AG04450 (cell line): ENCODE data around the gene NTNG1. TPM values are rescaled to one million over a fixed set of nuclear protein-coding genes. Genes with fewer than 3 reads are reported as not detected.

ENCODE experiments used
- CTCF ChIA-PET: fragments of 300-600, 350-600 bp; formaldehyde crosslinking; extraction: SDS; loops from one replicate; lab custom pipeline; 2022; ENCODE audit warnings: antibody characterized with exemption, inconsistent platforms; lab: Charles Lee
- POLR2A ChIA-PET: fragments of 350-600 bp; formaldehyde crosslinking; extraction: SDS; loops from one replicate; lab custom pipeline; 2021; ENCODE audit warnings: antibody characterized with exemption, inconsistent platforms; lab: Yijun Ruan, JAX
- DNase-seq: peaks from one replicate; pipeline ENCODE4 v3.0.0-alpha.2; 2011; ENCODE audit warnings: low read depth, low spot score
- H3K27ac ChIP-seq: one replicate; pipeline ENCODE4 v1.5.1; 2012; ENCODE audit warnings: low read depth, low read length, control low read depth
- H3K27me3 ChIP-seq: one replicate; pipeline ENCODE4 v1.6.0; 2012; ENCODE audit warnings: low read length; ENCODE audit not compliant: control insufficient read depth, insufficient read depth
- H3K4me3 ChIP-seq: 2 replicates; pipeline ENCODE4 v1.5.1; 2011; ENCODE audit warnings: mild to moderate bottlenecking, low read depth, low read length, control low read depth
- H3K9me3 ChIP-seq: 2 replicates; pipeline ENCODE4 v1.5.1; 2012; ENCODE audit warnings: low read length; ENCODE audit not compliant: control insufficient read depth, insufficient read depth
- CTCF ChIP-seq: IDR thresholded peaks from 2 replicates; pipeline ENCODE4 v1.5.1; 2011; ENCODE audit warnings: low read depth, low read length, control low read depth, inconsistent platforms
- polyA plus RNA-seq: library from polyadenylated mRNA; depleted of rRNA; stranded (reverse); fragments of >200 nt; gene quantifications from 2 replicates; pipeline ENCODE4 v1.2.3, GENCODE V29; 2011

The NTNG1 gene
- polyA plus RNA-seq, 1 experiment: 0.32 TPM

GRCh38 chr1:107358619-107359327 is 217.9 kb downstream of the NTNG1 start:
- CTCF ChIA-PET: no interaction called here
- Histone ChIP-seq H3K4me3 (no peak overlapping the region), H3K9me3 (no peaks in the 10 kb centered on the region), H3K27me3 (no peaks in the 10 kb centered on the region), H3K27ac (no peak overlapping the region)
- TF ChIP-seq CTCF: no peak
- POLR2A ChIA-PET: no interaction called here
- no peak for DNase-seq

- H3K27me3 ChIP-seq: no peaks in the 10 kb centered on the region
- CTCF ChIA-PET: no interaction called here
- no peak overlapping the region for H3K4me3 ChIP-seq
- H3K9me3 ChIP-seq: no peaks in the 10 kb centered on the region
- POLR2A ChIA-PET: no interaction called here
- DNase-seq: no peak
- TF ChIP-seq CTCF: no peak
- no peak overlapping the region for H3K27ac ChIP-seq
Observed at GRCh38 chr1:107359472-107360241, 218.8 kb downstream of the NTNG1 start.

GRCh38 chr1:107362468-107363140 is 221.8 kb downstream of the NTNG1 start:
- Histone ChIP-seq H3K4me3 (no peak overlapping the region), H3K27me3 (no peaks in the 10 kb centered on the region)
- no peak for TF ChIP-seq CTCF

GRCh38 chr1:107363154-107363553 is 222.3 kb downstream of the NTNG1 start:
- no peak for TF ChIP-seq CTCF
- Histone ChIP-seq H3K27me3 (no peaks in the 10 kb centered on the region), H3K27ac (no peak overlapping the region), H3K9me3 (no peaks in the 10 kb centered on the region), H3K4me3 (no peak overlapping the region)
- CTCF ChIA-PET: no interaction called here
- DNase-seq: no peak
- POLR2A ChIA-PET: no interaction called here

More at GRCh38 chr1:107362468-107363140, 221.8 kb downstream of the NTNG1 start:
- ChIA-PET CTCF (no interaction called here), POLR2A (no interaction called here)
- Histone ChIP-seq H3K9me3 (no peaks in the 10 kb centered on the region), H3K27ac (no peak overlapping the region)
- no peak for DNase-seq
